Chondrocyte (in vitro differentiated cells): ENCODE results near the gene METTL23. TPM values are rescaled to one million over a fixed set of nuclear protein-coding genes. Genes with fewer than 3 reads are reported as not detected.

Source experiments
- DNase-seq: peaks from one replicate; pipeline ENCODE4 v3.0.0; 2021; ENCODE audit warnings: mixed read lengths, low spot score
- H3K27ac Mint-ChIP-seq: one replicate; pipeline ENCODE4 v1.8.0; 2021; ENCODE audit warnings: mild to moderate bottlenecking, moderate library complexity, mixed read lengths; ENCODE audit not compliant: unreplicated experiment
- H3K27me3 Mint-ChIP-seq: 2 replicates; pipeline ENCODE4 v1.8.0; 2021; ENCODE audit warnings: low read depth, mixed read lengths
- H3K36me3 Mint-ChIP-seq: 2 replicates; pipeline ENCODE4 v1.8.0; 2021; ENCODE audit warnings: low read depth, mixed read lengths
- H3K4me1 Mint-ChIP-seq: 2 replicates; pipeline ENCODE4 v1.8.0; 2021; ENCODE audit warnings: low read depth, mild to moderate bottlenecking, mixed read lengths
- H3K4me3 Mint-ChIP-seq: one replicate; pipeline ENCODE4 v1.8.0; 2021; ENCODE audit warnings: mild to moderate bottlenecking, moderate library complexity, mixed read lengths; ENCODE audit not compliant: unreplicated experiment
- H3K9me3 Mint-ChIP-seq: 2 replicates; pipeline ENCODE4 v1.8.0; 2021; ENCODE audit warnings: low read depth, mixed read lengths
- CTCF ChIP-seq: fragments of 200-600 bp; sonication (generic); IDR thresholded peaks from 2 replicates; pipeline ENCODE4 v1.5.0; 2021; ENCODE audit warnings: antibody characterized with exemption, mild to moderate bottlenecking, moderate library complexity
- total RNA-seq: library from RNA; stranded (reverse); gene quantifications from 3 replicates; pipeline ENCODE4 v1.2.1, GENCODE V29; 2021

Gene METTL23
- total RNA-seq, 1 donor from 2014 or later, result 27.0 TPM

DNA sequence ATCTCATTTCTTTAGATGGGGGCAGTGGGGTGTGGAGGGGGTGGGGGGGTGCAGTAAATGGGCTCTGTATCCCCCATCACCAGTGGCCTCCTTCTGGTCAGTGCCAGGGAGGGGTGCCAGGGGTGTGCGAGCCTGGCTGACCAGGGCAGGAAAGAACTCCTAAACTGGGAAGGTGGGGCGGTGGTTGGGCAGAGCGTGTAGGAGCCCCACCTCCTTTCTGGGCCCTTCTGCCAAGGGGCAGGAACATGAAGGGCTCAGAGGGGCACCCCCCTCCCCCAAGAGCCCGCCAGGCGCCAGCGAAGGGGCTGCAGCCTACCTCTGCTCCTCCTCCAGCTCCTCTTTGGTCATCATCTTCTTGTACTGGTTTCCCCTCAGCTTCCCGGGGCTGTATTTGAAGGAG is 41.9 kb upstream of the METTL23 start:
- no peak for TF ChIP-seq CTCF
- H3K4me3 Mint-ChIP-seq, result no peak overlapping the region
- peaks cover 11% of the 10 kb centered on the region for H3K36me3 Mint-ChIP-seq
- H3K27ac Mint-ChIP-seq, result no peak overlapping the region
- H3K27me3 Mint-ChIP-seq, result no peaks in the 10 kb centered on the region
- H3K9me3 Mint-ChIP-seq, result no peaks in the 10 kb centered on the region
- peaks cover 59% of the 10 kb centered on the region for H3K4me1 Mint-ChIP-seq
- no peak for DNase-seq

DNA sequence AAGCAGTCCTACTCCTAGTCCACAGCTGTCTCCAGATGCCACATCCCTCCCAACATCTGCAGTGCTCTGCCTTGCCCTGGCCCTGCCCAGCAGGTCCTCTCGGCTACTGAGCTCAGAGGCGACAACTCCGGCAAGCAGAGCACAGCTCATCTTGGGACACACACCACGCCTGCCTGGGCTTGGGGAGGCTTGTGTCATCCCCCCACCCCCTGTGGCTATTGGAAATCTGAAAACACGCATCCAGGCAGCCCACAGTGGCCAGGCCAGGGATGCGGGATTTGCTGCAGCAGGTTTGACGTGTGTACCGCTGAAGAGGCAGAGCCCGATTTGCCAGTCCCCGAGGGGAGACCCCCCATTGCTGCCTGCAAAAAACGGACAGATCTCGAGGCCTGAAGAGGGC is 41.3 kb upstream of the METTL23 start:
- Mint-ChIP-seq H3K4me1 (peaks cover 59% of the 10 kb centered on the region), H3K9me3 (no peaks in the 10 kb centered on the region), H3K36me3 (peaks cover 8% of the 10 kb centered on the region), H3K27me3 (no peaks in the 10 kb centered on the region), H3K4me3 (no peak overlapping the region), H3K27ac (no peak overlapping the region)
- no peak for DNase-seq
- no peak for TF ChIP-seq CTCF

DNA sequence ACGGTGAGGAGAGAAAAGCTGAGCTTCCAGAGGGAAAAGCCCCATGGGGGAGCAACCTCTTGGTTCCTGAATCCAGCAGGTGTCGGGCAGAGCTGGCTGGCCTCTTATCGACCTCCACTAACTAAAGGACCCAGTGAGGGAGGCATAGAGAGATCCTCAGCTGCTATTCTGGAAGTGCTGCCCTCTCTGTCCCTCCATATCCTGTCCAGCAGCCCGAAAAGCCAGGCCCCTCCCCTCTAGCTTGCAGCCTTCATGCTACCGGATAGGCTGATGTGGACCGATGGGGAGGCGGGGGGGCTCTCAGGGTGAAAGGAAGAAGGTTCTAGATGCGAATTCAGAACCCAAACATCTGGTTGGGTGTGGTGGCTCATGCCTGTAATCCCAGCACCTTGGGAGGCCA is 40.8 kb upstream of the METTL23 start:
- no peak overlapping the region for H3K4me3 Mint-ChIP-seq
- no peak for DNase-seq
- peaks cover 62% of the 10 kb centered on the region for H3K4me1 Mint-ChIP-seq
- H3K27ac Mint-ChIP-seq, result no peak overlapping the region
- TF ChIP-seq CTCF, result no peak
- peaks cover 7% of the 10 kb centered on the region for H3K36me3 Mint-ChIP-seq
- H3K9me3 Mint-ChIP-seq, result no peaks in the 10 kb centered on the region
- H3K27me3 Mint-ChIP-seq, result no peaks in the 10 kb centered on the region

- peak overlapping the region; percentile 97 for H3K27ac Mint-ChIP-seq
- DNase-seq, result no peak
- H3K9me3 Mint-ChIP-seq, result no peaks in the 10 kb centered on the region
- H3K4me1 Mint-ChIP-seq, result peaks cover 62% of the 10 kb centered on the region
- H3K36me3 Mint-ChIP-seq, result peaks cover 8% of the 10 kb centered on the region
- TF ChIP-seq CTCF, result no peak
- no peak overlapping the region for H3K4me3 Mint-ChIP-seq
- H3K27me3 Mint-ChIP-seq, result no peaks in the 10 kb centered on the region
Observed at GRCh38 chr17:76686538-76687297, 39.9 kb upstream of the METTL23 start.

GRCh38 chr17:76687298-76688164 is 39.1 kb upstream of the METTL23 start:
- H3K4me1 Mint-ChIP-seq, result peaks cover 56% of the 10 kb centered on the region
- H3K27ac Mint-ChIP-seq, result peak overlapping the region; percentile 97
- TF ChIP-seq CTCF, result no peak
- peak overlapping the region; percentile 45 for H3K4me3 Mint-ChIP-seq
- no peaks in the 10 kb centered on the region for H3K27me3 Mint-ChIP-seq
- no peak for DNase-seq
- no peaks in the 10 kb centered on the region for H3K9me3 Mint-ChIP-seq
- peaks cover 4% of the 10 kb centered on the region for H3K36me3 Mint-ChIP-seq
